Liver (tissue), 9 donors: ENCODE data around the gene PDGFA. TPM values are rescaled to one million over a fixed set of nuclear protein-coding genes. Genes with fewer than 3 reads are reported as not detected.

Experiments used
- DNase-seq: peaks from one replicate; pipeline ENCODE4 v3.0.0-alpha.2; 2017; ENCODE audit warnings: low spot score
- H3K27ac ChIP-seq, 2 donors: one replicate each; pipeline ENCODE4 v1.7.0; 2013; ENCODE audit warnings: inconsistent platforms in 2 of 2, low read length in 2 of 2, control low read depth in 1 of 2, low read depth in 1 of 2, mild to moderate bottlenecking in 1 of 2
- H3K27me3 ChIP-seq, 4 donors: one replicate each; pipeline versions ENCODE4 v1.6.1 to v1.7.0; 2013; ENCODE audit warnings: low read length in 3 of 4, inconsistent platforms in 1 of 4, mild to moderate bottlenecking in 1 of 4, moderate library complexity in 1 of 4; ENCODE audit not compliant: control insufficient read depth in 4 of 4, insufficient read depth in 4 of 4
- H3K36me3 ChIP-seq, 4 donors: one replicate each; pipeline versions ENCODE4 v1.6.1 to v1.7.0; 2013; ENCODE audit warnings: low read length in 3 of 4, mild to moderate bottlenecking in 3 of 4, low read depth in 1 of 4, moderate library complexity in 1 of 4; ENCODE audit not compliant: control insufficient read depth in 4 of 4, insufficient read depth in 3 of 4
- H3K4me1 ChIP-seq, 4 donors: one replicate each; pipeline versions ENCODE4 v1.6.1 to v1.7.0; 2013; ENCODE audit warnings: low read length in 3 of 4, mild to moderate bottlenecking in 3 of 4, moderate library complexity in 1 of 4; ENCODE audit not compliant: control insufficient read depth in 4 of 4, insufficient read depth in 4 of 4
- H3K4me3 ChIP-seq, 3 donors: one replicate each; pipeline versions ENCODE4 v1.6.1 to v1.7.0; 2013; ENCODE audit warnings: low read length in 3 of 3, control low read depth in 1 of 3, low read depth in 1 of 3, mild to moderate bottlenecking in 1 of 3
- H3K9ac ChIP-seq, 2 donors: one replicate each; pipeline ENCODE4 v1.7.0; 2013; ENCODE audit warnings: low read length in 2 of 2, mild to moderate bottlenecking in 2 of 2, moderate library complexity in 2 of 2, control low read depth in 1 of 2, low read depth in 1 of 2
- H3K9me3 ChIP-seq, 4 donors: one replicate each; pipeline versions ENCODE4 v1.6.1 to v1.7.0; 2013; ENCODE audit warnings: low read length in 3 of 4; ENCODE audit not compliant: control insufficient read depth in 4 of 4
- ATF3 ChIP-seq: IDR thresholded peaks from 2 replicates; pipeline ENCODE4 v1.6.1; 2016; ENCODE audit warnings: antibody characterized with exemption
- FOXA1 ChIP-seq: IDR thresholded peaks from 2 replicates; pipeline ENCODE4 v1.6.1; 2016; ENCODE audit warnings: antibody characterized with exemption
- FOXA2 ChIP-seq: IDR thresholded peaks from 2 replicates; pipeline ENCODE4 v1.6.1; 2016; ENCODE audit warnings: antibody characterized with exemption
- GABPA ChIP-seq, 2 donors: IDR thresholded peaks in 1 of 2; conservative IDR thresholded peaks in 1 of 2; 2 replicates each; pipeline ENCODE4 v1.6.1; 2016; ENCODE audit warnings: antibody characterized with exemption in 2 of 2, mild to moderate bottlenecking in 1 of 2, moderate library complexity in 1 of 2
- HNF4G ChIP-seq: IDR thresholded peaks from 2 replicates; pipeline ENCODE4 v1.6.1; 2016; ENCODE audit warnings: antibody characterized with exemption
- JUND ChIP-seq, 2 donors: IDR thresholded peaks; 2 replicates each; pipeline ENCODE4 v1.6.1; 2016; ENCODE audit warnings: antibody characterized with exemption in 2 of 2
- MAX ChIP-seq: IDR thresholded peaks from 2 replicates; pipeline ENCODE4 v1.6.1; 2016; ENCODE audit warnings: antibody characterized with exemption
- RAD21 ChIP-seq, 2 donors: IDR thresholded peaks; 2 replicates each; pipeline ENCODE4 v1.6.1; 2016; ENCODE audit warnings: antibody characterized with exemption in 2 of 2, mild to moderate bottlenecking in 2 of 2
- REST ChIP-seq: IDR thresholded peaks from 2 replicates; pipeline ENCODE4 v1.6.1; 2016; ENCODE audit warnings: antibody characterized with exemption, mild to moderate bottlenecking
- RXRA ChIP-seq, 2 donors: IDR thresholded peaks; 2 replicates each; pipeline ENCODE4 v1.6.1; 2017 to 2018; ENCODE audit warnings: antibody characterized with exemption in 2 of 2, mild to moderate bottlenecking in 1 of 2
- ZBTB33 ChIP-seq: IDR thresholded peaks from 2 replicates; pipeline ENCODE4 v1.6.1; 2016; ENCODE audit warnings: antibody characterized with exemption
- WGBS: extraction: QIAGEN DNeasy Blood & Tissue Kit; methylation state at CpG from one replicate; pipeline ENCODE4 v1.1.7; 2013; 5-methylcytosine and 5-hydroxymethylcytosine counted together
- polyA plus RNA-seq, 2 donors: library from polyadenylated mRNA; stranded (reverse) in 1 of 2; unstranded in 1 of 2; fragments of 200-250 nt in 1 of 2; fragments of >200 nt in 1 of 2; fragmentation: Nextera tagmentation in 1 of 2; extraction: Ambion mirVana in 1 of 2; gene quantifications; one replicate each; pipeline versions ENCODE4 v1.2.1 to v1.2.3, GENCODE V29; 2013 to 2015
- total RNA-seq, 2 donors: library from RNA; depleted of rRNA; stranded (reverse); fragments of >200 nt; gene quantifications; one replicate each; pipeline ENCODE4 v1.2.3, GENCODE V29; 2014
- TF ChIP-seq, protein P1 (sequence below): fragments of 150-350 bp; IDR thresholded peaks from 2 replicates; pipeline ENCODE4 v1.5.1; 2017; ENCODE audit warnings: improper control_type of control experiment, low read depth, low read length; ENCODE audit not compliant: missing input control
- donor health status: healthy.
- donor health status: healthy.
- donor health status: healthy.
- donor health status: healthy.
- donor health status: healthy.

PDGFA gene
- total and polyA plus RNA-seq, 4 donors, result 1.4 to 5.1 (median 2.0) TPM

- TF ChIP-seq ZBTB33, result no peak
Measured at GRCh38 chr7:560966-561630, 41.5 kb upstream of the PDGFA start (continued).

GRCh38 chr7:559396-559705 lies 39.7 kb upstream of the PDGFA start:
- WGBS, result 96% methylated on average over 21 of the region's 21 CpGs
- TF ChIP-seq RAD21 (IDR thresholded peaks at IDR 0.05), result no peak
- TF ChIP-seq GABPA (IDR thresholded peaks at IDR 0.05 in 1 of 2, conservative IDR thresholded peaks at IDR 0.05 in 1 of 2), result no peak
- TF ChIP-seq, protein P1, sequence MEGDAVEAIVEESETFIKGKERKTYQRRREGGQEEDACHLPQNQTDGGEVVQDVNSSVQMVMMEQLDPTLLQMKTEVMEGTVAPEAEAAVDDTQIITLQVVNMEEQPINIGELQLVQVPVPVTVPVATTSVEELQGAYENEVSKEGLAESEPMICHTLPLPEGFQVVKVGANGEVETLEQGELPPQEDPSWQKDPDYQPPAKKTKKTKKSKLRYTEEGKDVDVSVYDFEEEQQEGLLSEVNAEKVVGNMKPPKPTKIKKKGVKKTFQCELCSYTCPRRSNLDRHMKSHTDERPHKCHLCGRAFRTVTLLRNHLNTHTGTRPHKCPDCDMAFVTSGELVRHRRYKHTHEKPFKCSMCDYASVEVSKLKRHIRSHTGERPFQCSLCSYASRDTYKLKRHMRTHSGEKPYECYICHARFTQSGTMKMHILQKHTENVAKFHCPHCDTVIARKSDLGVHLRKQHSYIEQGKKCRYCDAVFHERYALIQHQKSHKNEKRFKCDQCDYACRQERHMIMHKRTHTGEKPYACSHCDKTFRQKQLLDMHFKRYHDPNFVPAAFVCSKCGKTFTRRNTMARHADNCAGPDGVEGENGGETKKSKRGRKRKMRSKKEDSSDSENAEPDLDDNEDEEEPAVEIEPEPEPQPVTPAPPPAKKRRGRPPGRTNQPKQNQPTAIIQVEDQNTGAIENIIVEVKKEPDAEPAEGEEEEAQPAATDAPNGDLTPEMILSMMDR, result no peak
- TF ChIP-seq FOXA2, result no peak
- no peak for TF ChIP-seq JUND (IDR thresholded peaks at IDR 0.05)
- no peak for TF ChIP-seq MAX
- TF ChIP-seq HNF4G, result no peak
- no peak for TF ChIP-seq RXRA (IDR thresholded peaks at IDR 0.05)
- TF ChIP-seq ATF3, result no peak
- no peak for TF ChIP-seq REST

GRCh38 chr7:557558-557881 lies 37.9 kb upstream of the PDGFA start:
- Histone ChIP-seq H3K27me3 (no peaks in the 10 kb centered on the region), H3K9ac (no peak overlapping the region), H3K27ac (no peak overlapping the region), H3K4me1 (peaks cover 0 to 10% (median 6%) of the 10 kb centered on the region in 4 donors), H3K9me3 (no peaks in the 10 kb centered on the region), H3K4me3 (no peak overlapping the region), H3K36me3 (no peaks in the 10 kb centered on the region)
- DNase-seq, result no peak
- 91% methylated on average over 12 of the region's 12 CpGs for WGBS
- no peak for TF ChIP-seq FOXA1
- TF ChIP-seq ZBTB33, result no peak
- TF ChIP-seq, protein P1, result no peak

More at GRCh38 chr7:559396-559705, 39.7 kb upstream of the PDGFA start:
- Histone ChIP-seq H3K27ac (no peak overlapping the region), H3K4me1 (no peaks in the 10 kb centered on the region), H3K27me3 (no peaks in the 10 kb centered on the region), H3K9ac (no peak overlapping the region), H3K9me3 (no peaks in the 10 kb centered on the region), H3K4me3 (no peak overlapping the region), H3K36me3 (no peaks in the 10 kb centered on the region)
- no peak for DNase-seq
